ENCODE results near the gene SHCBP1. TPM values are rescaled to one million over a fixed set of nuclear protein-coding genes. Genes with fewer than 3 reads are reported as not detected.

Gene SHCBP1
- total and polyA plus RNA-seq, 2 donors (not counting 1 experiment from before 2014, with no cell fraction given): 7.3 to 13.0 TPM

DNA sequence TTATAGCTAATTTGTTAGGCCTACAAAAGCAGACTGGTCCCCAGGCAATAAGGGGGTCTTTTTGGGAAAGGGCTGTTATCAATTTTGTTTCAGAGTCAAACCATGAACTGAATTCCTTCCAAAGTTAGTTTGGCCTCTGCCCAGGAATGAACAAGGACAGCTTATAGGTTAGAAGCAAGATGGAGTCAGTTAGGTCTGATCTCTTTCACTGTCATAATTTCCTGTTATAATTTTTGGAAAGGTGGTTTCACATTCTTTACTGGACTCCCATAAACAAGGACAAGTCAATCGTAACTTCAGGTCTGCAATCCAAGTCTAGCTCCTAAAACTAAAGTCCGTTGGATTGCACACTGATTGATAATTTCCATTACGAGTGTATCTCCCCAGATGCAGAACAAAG lies 30.1 kb upstream of the SHCBP1 start:
- Histone ChIP-seq H3K27me3 (ENCODE audit: control insufficient read depth, insufficient read depth, low read length) (no peaks in the 10 kb centered on the region), H3K9ac (ENCODE audit: insufficient read depth, low read length) (no peak overlapping the region), H3K4me3 (replicated peaks in 1 of 4; ENCODE audit: control extremely low read depth in 1 of 4, insufficient read depth in 1 of 4, low read depth in 3 of 4, low read length in 4 of 4) (no peak overlapping the region), H3K9me3 (ENCODE audit: control insufficient read depth, insufficient read depth, low read depth, low read length) (no peaks in the 10 kb centered on the region), H4K20me1 (ENCODE audit: control insufficient read depth, extremely low read depth, insufficient read depth, low read length) (no peaks in the 10 kb centered on the region), H3K27ac (ENCODE audit: insufficient read depth, low read length) (no peak overlapping the region), H3K79me2 (ENCODE audit: control insufficient read depth, insufficient read depth, low read length) (no peaks in the 10 kb centered on the region), H3K4me1 (ENCODE audit: control insufficient read depth, extremely low read depth, insufficient read depth, low read length) (peaks cover 7% of the 10 kb centered on the region), H3K4me2 (ENCODE audit: extremely low read depth, insufficient read depth, low read length) (no peak overlapping the region), H3K36me3 (ENCODE audit: control insufficient read depth, insufficient read depth, low read length) (no peaks in the 10 kb centered on the region), H2AFZ (ENCODE audit: low read length) (no peak overlapping the region)
- TF ChIP-seq, protein P1, sequence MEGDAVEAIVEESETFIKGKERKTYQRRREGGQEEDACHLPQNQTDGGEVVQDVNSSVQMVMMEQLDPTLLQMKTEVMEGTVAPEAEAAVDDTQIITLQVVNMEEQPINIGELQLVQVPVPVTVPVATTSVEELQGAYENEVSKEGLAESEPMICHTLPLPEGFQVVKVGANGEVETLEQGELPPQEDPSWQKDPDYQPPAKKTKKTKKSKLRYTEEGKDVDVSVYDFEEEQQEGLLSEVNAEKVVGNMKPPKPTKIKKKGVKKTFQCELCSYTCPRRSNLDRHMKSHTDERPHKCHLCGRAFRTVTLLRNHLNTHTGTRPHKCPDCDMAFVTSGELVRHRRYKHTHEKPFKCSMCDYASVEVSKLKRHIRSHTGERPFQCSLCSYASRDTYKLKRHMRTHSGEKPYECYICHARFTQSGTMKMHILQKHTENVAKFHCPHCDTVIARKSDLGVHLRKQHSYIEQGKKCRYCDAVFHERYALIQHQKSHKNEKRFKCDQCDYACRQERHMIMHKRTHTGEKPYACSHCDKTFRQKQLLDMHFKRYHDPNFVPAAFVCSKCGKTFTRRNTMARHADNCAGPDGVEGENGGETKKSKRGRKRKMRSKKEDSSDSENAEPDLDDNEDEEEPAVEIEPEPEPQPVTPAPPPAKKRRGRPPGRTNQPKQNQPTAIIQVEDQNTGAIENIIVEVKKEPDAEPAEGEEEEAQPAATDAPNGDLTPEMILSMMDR (conservative IDR thresholded peaks at IDR 0.05 in 1 of 2, IDR thresholded peaks at IDR 0.05 in 1 of 2; ENCODE audit: low read depth in 1 of 2, low read length in 2 of 2): no peak
- no peak for TF ChIP-seq EZH2 (IDR thresholded peaks at IDR 0.05; ENCODE audit: low read length, missing control alignments)
- no peak for DNase-seq (ENCODE audit: low read depth in 2 of 2)

- Histone ChIP-seq H3K27ac (ENCODE audit: insufficient read depth, low read length) (peak overlapping the region; percentile 89), H3K9ac (ENCODE audit: insufficient read depth, low read length) (no peak overlapping the region)
- TF ChIP-seq EZH2 (IDR thresholded peaks at IDR 0.05; ENCODE audit: low read length, missing control alignments): no peak
- TF ChIP-seq, protein P1 (conservative IDR thresholded peaks at IDR 0.05 in 1 of 2, IDR thresholded peaks at IDR 0.05 in 1 of 2; ENCODE audit: low read depth in 1 of 2, low read length in 2 of 2): no peak
Observed at GRCh38 chr16:46650254-46650623, 29.1 kb upstream of the SHCBP1 start.

GRCh38 chr16:46649588-46650253 lies 28.5 kb upstream of the SHCBP1 start:
- H3K9ac ChIP-seq (ENCODE audit: insufficient read depth, low read length): peak overlapping the region; percentile 23
- H2AFZ ChIP-seq (ENCODE audit: low read length): peak overlapping the region; percentile 72
- H3K4me3 ChIP-seq (replicated peaks in 1 of 4; ENCODE audit: control extremely low read depth in 1 of 4, insufficient read depth in 1 of 4, low read depth in 3 of 4, low read length in 4 of 4): peak overlapping the region; percentile 41 to 51 (median 44)
- H3K9me3 ChIP-seq (ENCODE audit: control insufficient read depth, insufficient read depth, low read depth, low read length): no peaks in the 10 kb centered on the region
- peak overlapping the region; percentile 94 for H3K4me2 ChIP-seq (ENCODE audit: extremely low read depth, insufficient read depth, low read length)
- H3K4me1 ChIP-seq (ENCODE audit: control insufficient read depth, extremely low read depth, insufficient read depth, low read length): peaks cover 7% of the 10 kb centered on the region
- H3K79me2 ChIP-seq (ENCODE audit: control insufficient read depth, insufficient read depth, low read length): no peaks in the 10 kb centered on the region
- no peaks in the 10 kb centered on the region for H3K36me3 ChIP-seq (ENCODE audit: control insufficient read depth, insufficient read depth, low read length)
- no peaks in the 10 kb centered on the region for H4K20me1 ChIP-seq (ENCODE audit: control insufficient read depth, extremely low read depth, insufficient read depth, low read length)
- H3K27me3 ChIP-seq (ENCODE audit: control insufficient read depth, insufficient read depth, low read length): no peaks in the 10 kb centered on the region
- H3K27ac ChIP-seq (ENCODE audit: insufficient read depth, low read length): peak overlapping the region; percentile 89
- peak; percentile 72 to 82 for DNase-seq (ENCODE audit: low read depth in 2 of 2)
- TF ChIP-seq, protein P1 (conservative IDR thresholded peaks at IDR 0.05 in 1 of 2, IDR thresholded peaks at IDR 0.05 in 1 of 2; ENCODE audit: low read depth in 1 of 2, low read length in 2 of 2): no peak
- TF ChIP-seq EZH2 (IDR thresholded peaks at IDR 0.05; ENCODE audit: low read length, missing control alignments): no peak

More at GRCh38 chr16:46650254-46650623, 29.1 kb upstream of the SHCBP1 start:
- Histone ChIP-seq H3K79me2 (ENCODE audit: control insufficient read depth, insufficient read depth, low read length) (no peaks in the 10 kb centered on the region), H3K36me3 (ENCODE audit: control insufficient read depth, insufficient read depth, low read length) (no peaks in the 10 kb centered on the region), H2AFZ (ENCODE audit: low read length) (peak overlapping the region; percentile 15), H3K9me3 (ENCODE audit: control insufficient read depth, insufficient read depth, low read depth, low read length) (no peaks in the 10 kb centered on the region), H3K4me3 (replicated peaks in 1 of 4; ENCODE audit: control extremely low read depth in 1 of 4, insufficient read depth in 1 of 4, low read depth in 3 of 4, low read length in 4 of 4) (peak overlapping the region; percentile 41 to 51 (median 44)), H3K4me1 (ENCODE audit: control insufficient read depth, extremely low read depth, insufficient read depth, low read length) (peaks cover 7% of the 10 kb centered on the region), H4K20me1 (ENCODE audit: control insufficient read depth, extremely low read depth, insufficient read depth, low read length) (no peaks in the 10 kb centered on the region), H3K4me2 (ENCODE audit: extremely low read depth, insufficient read depth, low read length) (peak overlapping the region; percentile 94), H3K27me3 (ENCODE audit: control insufficient read depth, insufficient read depth, low read length) (no peaks in the 10 kb centered on the region)
- peak; percentile 46 to 90 for DNase-seq (ENCODE audit: low read depth in 2 of 2)
